Panc1 (cell line): ENCODE results near the gene SLC27A3. TPM values are rescaled to one million over a fixed set of nuclear protein-coding genes. Genes with fewer than 3 reads are reported as not detected.

ENCODE experiments used
- ATAC-seq: fragments of 200-7000 bp; cut with Tn5 transposase; 2 replicates; pipeline ENCODE4 v1.9.1; 2020; ENCODE audit warnings: mild to moderate bottlenecking, moderate library complexity
- BruUV-seq: library from RNA; stranded (reverse); fragments of 400-500 nt; replicated peaks from 2 replicates; lab custom pipeline; 2021; lab: Mats Ljungman, UMichigan
- CTCF ChIA-PET: fragments of 300-600 bp; sonication (Branson Sonifier 250); formaldehyde crosslinking; loops from one replicate; lab custom pipeline; 2022; ENCODE audit warnings: antibody characterized with exemption; lab: Charles Lee
- POLR2A ChIA-PET: fragments of 300-600 bp; sonication (Branson Sonifier 250); formaldehyde crosslinking; loops from one replicate; lab custom pipeline; 2022; ENCODE audit warnings: antibody characterized with exemption; lab: Charles Lee
- DNase-seq: peaks from one replicate; pipeline ENCODE4 v3.0.0-alpha.2; 2010; ENCODE audit warnings: low read depth, low spot score
- H3K27ac ChIP-seq: 2 replicates; pipeline ENCODE4 v1.5.1; 2011; ENCODE audit warnings: mild to moderate bottlenecking, low read length, inconsistent platforms
- H3K27me3 ChIP-seq: fragments of 200-500 bp; sonication (Bioruptor generic); 2 replicates; pipeline ENCODE4 v1.6.0; 2014; ENCODE audit warnings: low read length, inconsistent platforms; ENCODE audit not compliant: control insufficient read depth, insufficient read depth
- H3K36me3 ChIP-seq: fragments of 200-500 bp; sonication (Bioruptor generic); 2 replicates; pipeline ENCODE4 v1.5.1; 2014; ENCODE audit warnings: inconsistent platforms, mild to moderate bottlenecking, low read length, moderate library complexity; ENCODE audit not compliant: control insufficient read depth, insufficient read depth
- H3K4me1 ChIP-seq: 2 replicates; pipeline ENCODE4 v1.5.1; 2011; ENCODE audit warnings: inconsistent platforms, mild to moderate bottlenecking, low read length, moderate library complexity; ENCODE audit not compliant: control insufficient read depth, insufficient read depth
- H3K4me3 ChIP-seq, 2 experiments: 2 replicates each; pipeline ENCODE4 v1.5.1; 2011 to 2012; ENCODE audit warnings: low read depth in 2 of 2, low read length in 2 of 2, mild to moderate bottlenecking in 2 of 2, inconsistent platforms in 1 of 2, moderate library complexity in 1 of 2
- H3K9me3 ChIP-seq: fragments of 200-500 bp; sonication (Bioruptor generic); 2 replicates; pipeline ENCODE4 v1.5.1; 2014; ENCODE audit warnings: low read depth, mild to moderate bottlenecking, inconsistent platforms, low read length, moderate library complexity; ENCODE audit not compliant: control insufficient read depth, insufficient read depth
- CTCF ChIP-seq: fragments of 450-650 bp; IDR thresholded peaks from 2 replicates; pipeline ENCODE4 v1.5.1; 2017; ENCODE audit warnings: mild to moderate bottlenecking
- POLR2AphosphoS5 ChIP-seq: IDR thresholded peaks from 2 replicates; pipeline ENCODE4 v1.6.1; 2012; ENCODE audit warnings: mild to moderate bottlenecking, low read depth, low read length, moderate library complexity
- REST ChIP-seq, 2 experiments: IDR thresholded peaks; 2 replicates each; pipeline ENCODE4 v1.6.1; 2011 to 2012; ENCODE audit warnings: low read depth in 2 of 2, control low read depth in 1 of 2, low read length in 1 of 2, mild to moderate bottlenecking in 1 of 2, moderate library complexity in 1 of 2; ENCODE audit not compliant: insufficient read depth in 1 of 2
- SIN3A ChIP-seq: IDR thresholded peaks from 2 replicates; pipeline ENCODE4 v1.6.1; 2012; ENCODE audit warnings: low read depth, mild to moderate bottlenecking, low read length, moderate library complexity, borderline replicate concordance; ENCODE audit not compliant: insufficient read depth
- in situ Hi-C: cut with HindIII; loops from 2 replicates; pipeline ENCODE4 v1.10.0; 2016; ENCODE audit warnings: low sequenced_read_pairs, low pct_unique_long_range_greater_than_20kb
- intact Hi-C: fragments of 100-400 bp; cut with micrococcal nuclease; formaldehyde crosslinking; loops from one replicate; pipeline ENCODE4 v1.10.0; 2022; ENCODE audit not compliant: unreplicated experiment
- total RNA-seq: library from RNA; stranded (reverse); gene quantifications from one replicate; pipeline ENCODE4 v1.2.1, GENCODE V29; 2021; ENCODE audit not compliant: unreplicated experiment

The SLC27A3 gene
- total RNA-seq, 1 experiment from 2014 or later: 8.0 TPM

GRCh38 chr1:153750026-153750995 is 24.9 kb upstream of the SLC27A3 start:
- intact Hi-C loops (no loop called here), in situ Hi-C loops (no loop called here)
- CTCF ChIA-PET: no interaction called here
- no TSS peak for BruUV-seq
- Histone ChIP-seq H3K9me3 (no peaks in the 10 kb centered on the region), H3K36me3 (peaks cover 35% of the 10 kb centered on the region), H3K27me3 (no peaks in the 10 kb centered on the region), H3K4me1 (no peaks in the 10 kb centered on the region), H3K4me3 (no peak overlapping the region), H3K27ac (no peak overlapping the region)
- ATAC-seq (no peak), DNase-seq (no peak)
- TF ChIP-seq REST (IDR thresholded peaks at IDR 0.05; ENCODE audit: insufficient read depth in 1 of 2, low read depth in 2 of 2, low read length in 1 of 2) (no peak), CTCF (no peak), SIN3A (no peak)
- POLR2A ChIA-PET: no interaction called here

GRCh38 chr1:153752072-153752471 is 23.1 kb upstream of the SLC27A3 start:
- H3K4me3 ChIP-seq: no peak overlapping the region
- in situ Hi-C loops: no loop called here

More at GRCh38 chr1:153752072-153752471, 23.1 kb upstream of the SLC27A3 start:
- Histone ChIP-seq H3K27ac (no peak overlapping the region), H3K27me3 (no peaks in the 10 kb centered on the region), H3K9me3 (no peaks in the 10 kb centered on the region), H3K36me3 (peaks cover 35% of the 10 kb centered on the region), H3K4me1 (no peaks in the 10 kb centered on the region)
- BruUV-seq: no TSS peak
- intact Hi-C loops: no loop called here
- POLR2A ChIA-PET: no interaction called here
- ATAC-seq: no peak
- no peak for DNase-seq
- no peak for TF ChIP-seq POLR2AphosphoS5
- TF ChIP-seq CTCF: no peak
- CTCF ChIA-PET: no interaction called here
